ENCODE data around the gene TMEM214.

The TMEM214 gene, protein sequence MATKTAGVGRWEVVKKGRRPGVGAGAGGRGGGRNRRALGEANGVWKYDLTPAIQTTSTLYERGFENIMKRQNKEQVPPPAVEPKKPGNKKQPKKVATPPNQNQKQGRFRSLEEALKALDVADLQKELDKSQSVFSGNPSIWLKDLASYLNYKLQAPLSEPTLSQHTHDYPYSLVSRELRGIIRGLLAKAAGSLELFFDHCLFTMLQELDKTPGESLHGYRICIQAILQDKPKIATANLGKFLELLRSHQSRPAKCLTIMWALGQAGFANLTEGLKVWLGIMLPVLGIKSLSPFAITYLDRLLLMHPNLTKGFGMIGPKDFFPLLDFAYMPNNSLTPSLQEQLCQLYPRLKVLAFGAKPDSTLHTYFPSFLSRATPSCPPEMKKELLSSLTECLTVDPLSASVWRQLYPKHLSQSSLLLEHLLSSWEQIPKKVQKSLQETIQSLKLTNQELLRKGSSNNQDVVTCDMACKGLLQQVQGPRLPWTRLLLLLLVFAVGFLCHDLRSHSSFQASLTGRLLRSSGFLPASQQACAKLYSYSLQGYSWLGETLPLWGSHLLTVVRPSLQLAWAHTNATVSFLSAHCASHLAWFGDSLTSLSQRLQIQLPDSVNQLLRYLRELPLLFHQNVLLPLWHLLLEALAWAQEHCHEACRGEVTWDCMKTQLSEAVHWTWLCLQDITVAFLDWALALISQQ

GRCh38 chr2:27032495-27033252 is at the start of gene TMEM214:
Gene TMEM214 (plus strand): TSS chr2:27032965. CDS start chr2:27033016, 51 bp downstream.
- DNase-seq (ENCODE audit: low read depth), result peak; percentile 75

DNA sequence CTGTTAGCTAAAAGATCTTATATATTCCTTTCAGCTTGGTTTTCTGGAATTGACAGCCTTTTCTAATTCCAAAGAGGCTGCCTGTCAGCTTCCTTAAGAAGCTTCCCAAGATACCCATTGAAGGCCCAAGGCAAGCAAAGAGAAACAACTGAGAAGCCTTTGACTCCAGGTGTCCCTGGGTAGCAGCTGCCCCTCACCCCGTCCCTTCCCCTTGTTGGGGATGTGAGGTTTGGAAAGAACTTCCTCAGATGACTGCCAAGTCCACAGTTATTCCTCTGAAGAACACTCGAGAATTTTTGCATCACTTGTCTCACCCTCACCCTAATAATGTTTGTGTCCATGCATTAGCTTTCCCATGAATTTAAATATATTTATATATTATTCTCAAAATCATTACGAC is 49.0 kb upstream of the TMEM214 start:
- DNase-seq (ENCODE audit: low read depth), result no peak

GRCh38 chr2:26985807-26986206 is 47.0 kb upstream of the TMEM214 start:
- DNase-seq (ENCODE audit: low read depth), result no peak

DNA sequence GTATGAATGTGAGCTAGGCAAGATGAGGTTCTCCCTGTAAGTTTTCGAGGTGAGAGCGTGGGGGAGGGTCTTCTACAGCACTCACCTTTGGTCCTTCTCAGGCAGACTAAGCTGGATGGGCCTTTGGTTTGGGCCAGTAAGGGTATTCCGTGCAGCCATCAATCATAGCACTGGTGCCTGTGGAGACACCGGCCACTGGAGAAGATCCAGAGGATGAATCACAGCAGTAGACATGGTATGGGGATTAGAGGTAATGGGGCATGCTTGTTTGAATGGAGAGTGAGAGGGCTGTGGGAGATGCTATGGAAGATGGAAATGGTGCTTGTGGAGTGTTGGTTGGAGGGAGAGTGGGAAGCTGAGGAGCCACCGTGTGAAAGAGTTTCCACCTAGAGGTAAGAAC is 46.2 kb upstream of the TMEM214 start:
- DNase-seq (ENCODE audit: low read depth), result no peak

DNA sequence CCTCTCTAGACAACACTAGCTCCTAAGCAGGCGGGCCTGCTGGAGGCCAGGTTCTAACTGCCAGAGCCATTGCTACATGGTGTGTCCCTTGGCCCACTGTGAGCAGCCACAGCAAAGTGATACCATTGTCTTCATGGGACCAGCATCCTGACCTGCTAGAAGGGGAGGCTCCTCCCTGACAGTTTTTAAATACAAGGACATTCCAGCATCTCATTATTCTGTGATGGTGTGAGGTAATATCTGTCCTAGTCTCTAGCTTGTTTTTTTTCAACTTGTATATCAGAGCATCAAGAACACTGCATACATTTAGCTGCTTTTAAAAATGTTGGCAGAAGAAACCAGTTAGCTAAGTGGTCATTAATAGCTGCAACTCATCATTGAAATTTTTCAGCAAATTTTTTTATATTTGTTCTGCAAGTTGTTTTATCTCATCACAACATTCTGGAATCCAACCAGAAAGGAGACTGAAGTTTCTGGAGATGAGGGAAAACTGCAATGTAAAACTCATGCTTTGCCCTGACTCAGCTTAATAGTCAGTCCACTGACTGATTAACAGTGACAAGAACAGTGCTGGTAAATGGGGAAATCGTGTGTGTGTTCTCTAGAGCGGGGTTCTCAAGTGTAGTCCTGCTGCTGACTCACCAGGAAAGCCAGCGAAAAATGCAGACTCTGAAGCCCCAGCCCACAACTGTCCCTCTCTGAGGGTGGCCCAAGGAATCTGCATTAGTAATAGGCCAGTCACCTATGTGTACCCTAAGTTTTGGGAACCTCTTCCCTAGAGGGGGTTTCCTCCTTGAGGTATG is 44.5 kb upstream of the TMEM214 start:
- no peak for DNase-seq (ENCODE audit: low read depth)

GRCh38 chr2:26989156-26989555 is 43.6 kb upstream of the TMEM214 start:
- DNase-seq (ENCODE audit: low read depth), result no peak

DNA sequence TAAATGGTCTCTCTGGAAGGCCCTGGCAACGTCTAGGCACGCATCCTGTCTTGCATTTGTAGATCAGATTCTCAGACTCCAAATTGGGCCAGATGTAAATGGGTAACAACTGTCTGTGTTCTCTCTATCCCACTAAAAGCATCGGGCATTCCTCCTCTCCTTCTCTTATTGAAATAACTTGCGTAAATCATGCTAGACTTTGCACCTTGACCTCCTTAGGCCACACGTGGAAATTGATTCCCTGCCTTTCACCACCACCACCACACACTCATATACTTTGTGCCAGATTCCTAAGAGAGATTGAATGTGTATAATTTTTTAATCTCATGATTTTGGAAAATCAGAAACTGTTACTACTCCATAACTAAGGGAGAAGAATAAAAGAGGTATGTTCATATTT is 41.0 kb upstream of the TMEM214 start:
- no peak for DNase-seq (ENCODE audit: low read depth)

DNA sequence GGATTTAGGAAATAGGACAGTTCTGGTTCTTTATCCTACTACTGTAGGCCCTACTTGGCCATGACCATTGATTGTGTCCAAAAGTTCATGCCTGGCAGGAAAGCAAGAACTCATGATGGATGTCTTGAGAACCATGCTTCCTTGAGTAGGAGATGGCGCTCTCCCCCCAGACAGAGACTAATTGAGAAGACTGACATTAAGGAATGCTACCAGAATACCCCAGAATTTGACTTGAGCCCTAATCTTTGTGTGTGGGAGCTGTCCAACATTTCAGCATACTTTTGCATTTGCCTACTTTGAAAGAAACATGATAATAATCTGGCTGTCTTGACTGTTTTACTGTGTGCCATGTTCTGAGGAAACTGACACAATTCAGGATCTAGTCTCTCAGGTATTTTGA is 39.0 kb upstream of the TMEM214 start:
- no peak for DNase-seq (ENCODE audit: low read depth)

DNA sequence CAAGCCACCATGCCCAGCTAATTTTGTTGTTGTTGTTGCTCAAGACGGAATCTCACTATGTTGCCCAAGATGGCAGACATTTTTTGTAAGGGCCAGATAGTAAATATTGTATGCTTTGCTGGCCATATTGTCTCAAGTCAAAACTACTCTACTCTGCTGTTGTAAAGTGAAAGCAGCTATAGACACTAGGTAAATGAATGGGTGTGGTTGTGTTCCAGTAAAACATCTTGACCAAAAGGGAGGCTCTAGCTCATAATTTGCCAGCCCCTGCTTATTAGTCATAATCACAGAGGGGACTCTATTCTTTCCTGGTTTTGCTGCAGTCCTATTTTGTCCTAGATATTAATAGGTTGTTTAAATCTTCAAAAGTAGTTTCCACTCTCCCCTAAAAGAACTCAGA is 37.8 kb upstream of the TMEM214 start:
- no peak for DNase-seq (ENCODE audit: low read depth)

GRCh38 chr2:26997394-26997793 is 35.4 kb upstream of the TMEM214 start:
- DNase-seq (ENCODE audit: low read depth), result no peak

- DNase-seq (ENCODE audit: low read depth), result no peak
Observed at GRCh38 chr2:26998323-26998722, 34.4 kb upstream of the TMEM214 start.

GRCh38 chr2:27000228-27000627 is 32.5 kb upstream of the TMEM214 start:
- no peak for DNase-seq (ENCODE audit: low read depth)

DNA sequence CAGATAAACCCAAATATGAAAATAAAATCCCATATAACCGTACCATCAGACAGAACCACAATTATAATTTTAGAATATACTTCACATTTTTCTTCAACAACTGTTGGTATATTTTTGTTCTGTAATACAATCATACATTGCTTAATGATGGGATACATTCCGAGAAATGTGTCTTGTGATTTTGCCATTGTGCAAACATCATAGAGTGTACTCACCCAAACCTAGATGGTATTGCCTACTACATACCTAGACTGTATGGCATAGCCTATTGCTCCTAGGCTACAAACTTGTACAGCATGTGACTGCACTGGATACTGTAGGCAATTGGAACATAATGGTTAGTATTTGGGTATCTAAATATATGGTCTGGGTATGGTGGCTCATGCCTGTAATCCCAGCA is 31.8 kb upstream of the TMEM214 start:
- DNase-seq (ENCODE audit: low read depth), result no peak

DNA sequence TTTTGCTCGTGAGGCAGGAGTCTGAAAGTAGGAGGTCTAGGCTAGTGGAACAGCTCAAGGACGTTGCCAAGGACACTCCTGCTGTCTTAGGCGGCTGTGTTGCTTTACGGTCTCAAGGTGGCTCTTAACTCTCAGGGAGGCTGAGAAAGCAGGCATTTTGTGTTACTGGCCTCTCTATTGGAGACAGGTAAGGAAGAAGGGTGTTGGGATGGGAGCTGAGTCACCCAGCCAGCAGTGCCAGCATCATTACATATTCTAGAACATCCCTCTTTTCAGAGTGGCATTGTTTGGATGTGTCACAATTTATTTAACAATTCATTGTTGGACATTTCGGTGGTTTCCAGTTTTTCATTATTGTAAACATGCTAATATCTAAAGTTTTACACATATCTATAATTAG is 30.8 kb upstream of the TMEM214 start:
- DNase-seq (ENCODE audit: low read depth), result no peak

GRCh38 chr2:27003007-27003406 is 29.8 kb upstream of the TMEM214 start:
- DNase-seq (ENCODE audit: low read depth), result no peak

- DNase-seq (ENCODE audit: low read depth), result no peak
Observed at GRCh38 chr2:27003857-27004256, 28.9 kb upstream of the TMEM214 start.

- DNase-seq (ENCODE audit: low read depth), result no peak
Observed at GRCh38 chr2:27006602-27007415, 26.0 kb upstream of the TMEM214 start.

DNA sequence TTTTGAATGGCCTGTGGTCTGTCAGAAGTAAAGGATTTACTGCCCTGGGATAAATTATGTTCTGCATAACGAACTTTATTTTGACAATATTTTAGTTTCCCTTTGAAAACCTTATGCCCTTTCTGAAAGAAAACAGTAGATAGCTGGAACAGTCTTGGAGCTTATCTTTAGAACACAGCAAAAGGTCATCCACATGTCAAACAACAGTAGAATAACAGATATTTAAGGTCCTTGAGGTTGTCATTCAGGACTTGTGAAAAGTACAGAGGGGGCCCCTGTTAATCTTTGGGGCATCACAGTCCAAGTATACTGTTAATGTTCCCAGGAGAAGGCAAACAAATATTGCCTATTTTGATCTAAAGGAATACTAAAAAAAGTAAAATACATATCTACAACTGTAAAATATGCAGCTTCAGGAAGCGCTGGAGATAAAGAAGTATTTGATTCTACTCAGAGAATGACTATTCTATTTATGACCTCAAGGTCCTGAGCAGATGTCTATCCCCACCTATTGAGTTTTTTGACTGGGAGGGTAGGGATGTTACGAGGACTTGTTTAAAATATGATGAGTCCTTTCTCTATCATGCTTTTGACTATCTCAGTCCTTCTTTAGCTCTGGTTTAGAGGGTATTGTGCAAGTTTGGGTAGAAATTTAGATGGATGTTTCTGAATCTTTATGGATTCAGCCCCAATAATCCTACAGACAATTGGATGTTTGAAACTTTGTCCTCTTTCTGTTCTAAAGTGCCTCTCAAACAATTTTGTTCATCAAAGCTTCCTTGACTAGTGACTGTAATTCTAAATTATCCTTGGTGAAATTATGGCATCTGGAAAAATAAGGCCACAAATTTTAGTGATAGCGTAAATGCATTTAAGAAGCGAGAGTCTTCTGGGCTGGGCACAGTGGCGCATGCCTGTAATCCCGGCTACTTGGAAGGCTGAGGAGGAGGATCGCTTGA is 25.1 kb upstream of the TMEM214 start:
- no peak for DNase-seq (ENCODE audit: low read depth)

DNA sequence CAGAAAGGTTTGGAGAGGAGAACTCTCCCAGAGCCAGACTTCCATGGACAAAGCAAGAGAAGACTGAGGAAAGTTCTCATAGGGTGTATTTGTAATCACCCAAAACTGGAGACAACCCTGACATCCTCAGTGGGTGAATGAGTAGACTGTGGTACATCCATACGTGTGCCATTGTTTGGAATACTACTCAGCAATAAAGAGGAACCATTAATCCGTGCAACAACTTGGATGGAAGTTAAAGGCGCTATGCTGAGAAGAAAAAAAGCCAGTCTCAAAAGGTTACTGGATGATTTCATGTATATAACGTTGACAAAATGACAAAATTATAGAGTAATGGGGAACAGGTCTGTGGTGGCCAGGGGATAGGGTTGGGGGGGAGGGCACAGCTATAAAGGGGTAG is 24.1 kb upstream of the TMEM214 start:
- no peak for DNase-seq (ENCODE audit: low read depth)

GRCh38 chr2:27009083-27009482 is 23.7 kb upstream of the TMEM214 start:
- DNase-seq (ENCODE audit: low read depth), result no peak

All from stimulated activated CD8-positive, alpha-beta memory T cell treated with anti-CD3 and anti-CD28 coated beads, Interleukin-15, amount 100 ng/mL, for 24 hours (primary cell).